Muscle layer of colon (tissue), 2 donors: ENCODE results near the gene PCNT.
"Not testable (repeated sequence)": the region's sequence is repeated elsewhere in the genome, so short reads cannot be mapped to it uniquely, and the experiment has no call there.

Source experiments
- H3K27ac ChIP-seq: one replicate; pipeline ENCODE4 v1.7.0; 2013; ENCODE audit warnings: low read depth, mild to moderate bottlenecking, low read length, moderate library complexity
- H3K27me3 ChIP-seq, 2 donors: one replicate each; pipeline ENCODE4 v1.7.0; 2013; ENCODE audit warnings: low read length in 2 of 2, mild to moderate bottlenecking in 2 of 2; ENCODE audit not compliant: insufficient read depth in 2 of 2, control insufficient read depth in 1 of 2
- H3K36me3 ChIP-seq: one replicate; pipeline ENCODE4 v1.7.0; 2013; ENCODE audit warnings: mild to moderate bottlenecking, low read length; ENCODE audit not compliant: insufficient read depth
- H3K4me1 ChIP-seq: one replicate; pipeline ENCODE4 v1.7.0; 2013; ENCODE audit warnings: mild to moderate bottlenecking, low read length; ENCODE audit not compliant: insufficient read depth
- H3K4me3 ChIP-seq, 2 donors: one replicate each; pipeline ENCODE4 v1.7.0; 2013; ENCODE audit warnings: low read length in 2 of 2, low read depth in 1 of 2, mild to moderate bottlenecking in 1 of 2, moderate library complexity in 1 of 2
- H3K9ac ChIP-seq: one replicate; pipeline ENCODE4 v1.7.0; 2013; ENCODE audit warnings: low read length
- H3K9me3 ChIP-seq: one replicate; pipeline ENCODE4 v1.7.0; 2013; ENCODE audit warnings: mild to moderate bottlenecking, low read length
- donor health status: abdominal sarcoma.
- donor health status: Adenocarcinoma of cecum.

PCNT gene

GRCh38 chr21:46403234-46403811, 79.4 kb downstream of the PCNT start:
- H3K36me3 ChIP-seq = peaks cover 32% of the 10 kb centered on the region
- H3K9ac ChIP-seq, H3K9me3 ChIP-seq, H3K27me3 ChIP-seq, H3K4me1 ChIP-seq, H3K4me3 ChIP-seq, H3K27ac ChIP-seq: not testable (repeated sequence)

DNA sequence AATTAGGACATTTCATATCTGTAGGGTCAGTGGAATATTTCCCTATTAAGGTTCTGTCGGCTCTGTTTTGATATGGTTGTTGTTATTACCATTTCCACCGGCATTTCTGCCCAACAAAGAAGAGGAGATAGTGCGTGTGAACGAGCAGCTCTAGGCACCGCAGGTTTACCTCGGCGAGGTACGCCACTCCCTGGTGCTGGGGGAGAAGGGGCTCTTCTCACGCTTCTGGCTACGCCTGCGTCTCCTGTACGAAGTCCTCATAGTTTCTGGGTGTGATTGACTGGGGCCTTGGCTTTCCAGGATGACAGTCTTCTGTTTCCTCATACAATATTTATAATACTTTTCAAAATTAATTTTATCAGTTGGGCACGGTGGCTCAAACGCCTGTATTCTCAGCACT, 80.3 kb downstream of the PCNT start:
- Histone ChIP-seq H3K9me3 (no peaks in the 10 kb centered on the region), H3K4me1 (no peaks in the 10 kb centered on the region), H3K27me3 (no peaks in the 10 kb centered on the region), H3K9ac (no peak overlapping the region), H3K36me3 (peaks cover 25% of the 10 kb centered on the region), H3K27ac (no peak overlapping the region), H3K4me3 (no peak overlapping the region)

DNA sequence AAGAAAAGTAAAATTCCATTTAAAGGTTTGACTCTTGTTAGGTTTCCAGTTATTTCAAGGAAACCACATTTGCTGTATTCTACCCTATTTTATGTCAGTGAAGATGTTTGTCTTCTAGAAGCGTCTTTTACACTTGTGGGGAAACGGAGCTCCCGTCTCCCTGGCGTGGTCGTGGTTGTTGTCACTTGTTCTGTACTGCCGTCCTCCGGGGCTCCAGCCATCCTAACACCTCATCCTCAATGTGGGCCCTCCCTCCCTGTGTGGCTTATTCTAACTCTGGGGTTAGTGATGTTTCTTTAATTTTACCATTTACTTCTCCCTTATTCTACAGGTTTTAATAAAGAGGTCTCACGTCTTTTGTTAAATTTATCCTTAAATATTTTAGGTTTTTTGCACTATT, 82.0 kb downstream of the PCNT start:
- peaks cover 18% of the 10 kb centered on the region for H3K36me3 ChIP-seq

GRCh38 chr21:46409641-46410406, 85.9 kb downstream of the PCNT start:
- Histone ChIP-seq H3K9me3 (no peaks in the 10 kb centered on the region), H3K4me3 (no peak overlapping the region), H3K27me3 (no peaks in the 10 kb centered on the region), H3K36me3 (peaks cover 20% of the 10 kb centered on the region), H3K9ac (no peak overlapping the region), H3K4me1 (no peaks in the 10 kb centered on the region), H3K27ac (no peak overlapping the region)

More for the DNA sequence above, 82.0 kb downstream of the PCNT start:
- no peak overlapping the region for H3K9ac ChIP-seq
- no peaks in the 10 kb centered on the region for H3K4me1 ChIP-seq
- H3K27me3 ChIP-seq = no peaks in the 10 kb centered on the region
- H3K9me3 ChIP-seq = no peaks in the 10 kb centered on the region
- H3K4me3 ChIP-seq = no peak overlapping the region
- no peak overlapping the region for H3K27ac ChIP-seq

DNA sequence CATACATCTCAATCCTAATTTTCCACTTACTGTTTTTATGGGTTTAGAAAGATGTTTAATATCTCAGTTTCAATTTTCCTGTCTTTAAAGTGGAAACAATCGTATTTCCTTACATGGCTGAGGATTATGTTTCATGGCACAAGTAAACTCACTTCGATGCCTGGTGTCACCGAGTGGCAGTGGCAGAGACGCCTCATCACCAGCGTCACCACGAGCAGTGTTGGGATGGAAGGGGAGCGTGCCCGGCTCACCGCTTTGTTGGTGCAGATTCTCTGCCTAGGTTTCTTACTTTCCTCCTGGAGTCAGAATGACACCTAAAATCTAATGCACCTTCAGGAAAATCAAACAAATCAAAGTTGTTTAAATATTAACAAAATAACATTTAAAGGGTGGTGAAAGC, 86.6 kb downstream of the PCNT start:
- Histone ChIP-seq H3K36me3 (peaks cover 20% of the 10 kb centered on the region), H3K4me1 (no peaks in the 10 kb centered on the region), H3K9me3 (no peaks in the 10 kb centered on the region), H3K27ac (no peak overlapping the region), H3K4me3 (no peak overlapping the region), H3K27me3 (no peaks in the 10 kb centered on the region), H3K9ac (no peak overlapping the region)

- no peak overlapping the region for H3K9ac ChIP-seq
- H3K9me3 ChIP-seq = no peaks in the 10 kb centered on the region
- no peaks in the 10 kb centered on the region for H3K4me1 ChIP-seq
- H3K36me3 ChIP-seq = peaks cover 20% of the 10 kb centered on the region
- no peak overlapping the region for H3K27ac ChIP-seq
- no peaks in the 10 kb centered on the region for H3K27me3 ChIP-seq
- no peak overlapping the region for H3K4me3 ChIP-seq
Measured at GRCh38 chr21:46411236-46411635, 87.3 kb downstream of the PCNT start.

DNA sequence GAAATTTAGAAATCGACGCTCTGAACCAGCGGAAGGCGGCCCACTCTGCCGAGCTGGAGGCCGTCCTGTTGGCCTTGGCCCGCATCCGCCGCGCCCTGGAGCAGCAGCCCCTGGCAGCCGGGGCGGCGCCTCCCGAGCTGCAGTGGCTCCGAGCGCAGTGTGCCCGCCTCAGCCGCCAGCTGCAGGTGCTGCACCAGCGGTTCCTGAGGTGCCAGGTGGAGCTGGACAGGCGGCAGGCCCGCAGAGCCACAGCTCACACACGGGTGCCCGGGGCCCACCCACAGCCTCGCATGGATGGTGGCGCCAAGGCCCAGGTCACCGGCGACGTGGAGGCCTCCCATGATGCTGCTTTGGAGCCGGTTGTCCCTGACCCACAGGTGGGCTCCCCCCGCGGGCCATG, 87.7 kb downstream of the PCNT start:
- Histone ChIP-seq H3K4me3 (no peak overlapping the region), H3K9ac (no peak overlapping the region), H3K27me3 (no peaks in the 10 kb centered on the region), H3K9me3 (no peaks in the 10 kb centered on the region), H3K4me1 (no peaks in the 10 kb centered on the region), H3K27ac (no peak overlapping the region), H3K36me3 (peaks cover 20% of the 10 kb centered on the region)

DNA sequence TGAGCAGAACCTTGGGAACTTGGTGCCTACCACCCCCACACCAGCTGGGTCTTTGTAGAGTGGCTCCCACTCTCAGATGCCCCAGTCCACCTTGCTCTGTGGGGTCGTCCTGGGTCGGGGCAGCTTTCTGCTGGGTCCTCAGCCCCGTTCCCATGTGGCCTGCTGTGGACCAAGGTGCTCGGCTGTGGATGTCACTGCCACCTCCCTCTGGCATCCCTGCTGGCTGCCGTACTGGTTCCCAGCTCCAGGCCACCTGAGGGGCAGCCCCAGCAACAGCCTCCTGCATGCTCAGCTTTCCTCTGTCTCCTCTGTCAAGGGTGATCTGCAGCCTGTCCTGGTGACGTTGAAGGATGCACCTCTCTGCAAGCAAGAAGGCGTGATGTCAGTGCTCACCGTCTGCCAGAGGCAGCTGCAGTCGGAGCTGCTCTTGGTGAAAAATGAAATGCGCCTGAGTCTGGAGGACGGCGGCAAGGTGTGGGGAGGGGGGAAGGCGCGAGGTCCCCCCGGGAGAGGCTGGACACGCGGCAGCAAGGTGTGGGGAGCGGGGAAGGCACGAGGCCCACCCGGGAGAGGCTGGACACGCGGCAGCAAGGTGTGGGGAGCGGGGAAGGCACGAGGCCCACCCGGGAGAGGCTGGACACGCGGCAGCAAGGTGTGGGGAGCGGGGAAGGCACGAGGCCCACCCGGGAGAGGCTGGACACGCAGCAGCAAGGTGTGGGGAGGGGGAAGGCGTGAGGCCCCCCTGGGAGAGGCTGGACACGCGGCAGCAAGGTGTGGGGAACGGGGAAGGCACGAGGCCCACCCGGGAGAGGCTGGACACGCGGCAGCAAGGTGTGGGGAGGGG, 88.8 kb downstream of the PCNT start:
- no peak overlapping the region for H3K9ac ChIP-seq
- H3K27me3 ChIP-seq = no peaks in the 10 kb centered on the region
- H3K27ac ChIP-seq = no peak overlapping the region
- no peaks in the 10 kb centered on the region for H3K9me3 ChIP-seq
- no peaks in the 10 kb centered on the region for H3K4me1 ChIP-seq
- H3K4me3 ChIP-seq = no peak overlapping the region
- H3K36me3 ChIP-seq = peaks cover 20% of the 10 kb centered on the region

DNA sequence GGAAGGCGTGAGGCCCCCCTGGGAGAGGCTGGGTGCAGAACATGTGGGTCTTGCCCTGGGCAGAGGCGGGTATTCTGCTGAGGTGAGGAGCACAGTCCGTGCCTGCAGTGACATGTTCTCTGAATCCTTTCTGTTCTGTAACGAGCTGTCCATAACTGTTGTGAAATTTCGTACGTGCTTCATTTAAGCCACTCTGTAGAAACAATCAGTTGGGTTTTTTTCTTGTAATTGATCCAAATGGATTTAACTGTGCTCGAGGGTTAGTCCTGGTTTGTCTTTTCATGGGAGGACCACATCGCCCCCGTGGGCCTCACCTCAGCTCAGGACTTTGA, 89.4 kb downstream of the PCNT start:
- H3K4me3 ChIP-seq = no peak overlapping the region
- no peak overlapping the region for H3K27ac ChIP-seq
- no peaks in the 10 kb centered on the region for H3K9me3 ChIP-seq
- H3K36me3 ChIP-seq = peaks cover 20% of the 10 kb centered on the region
- H3K9ac ChIP-seq = no peak overlapping the region
- no peaks in the 10 kb centered on the region for H3K27me3 ChIP-seq
- no peaks in the 10 kb centered on the region for H3K4me1 ChIP-seq

- no peak overlapping the region for H3K27ac ChIP-seq
- no peak overlapping the region for H3K9ac ChIP-seq
- no peak overlapping the region for H3K4me3 ChIP-seq
- no peaks in the 10 kb centered on the region for H3K27me3 ChIP-seq
- H3K36me3 ChIP-seq = peaks cover 26% of the 10 kb centered on the region
- H3K4me1 ChIP-seq = no peaks in the 10 kb centered on the region
- no peaks in the 10 kb centered on the region for H3K9me3 ChIP-seq
Measured at GRCh38 chr21:46414965-46415275, 91.0 kb downstream of the PCNT start.

GRCh38 chr21:46416551-46416950, 92.6 kb downstream of the PCNT start:
- Histone ChIP-seq H3K4me1 (no peaks in the 10 kb centered on the region), H3K4me3 (no peak overlapping the region), H3K36me3 (peaks cover 30% of the 10 kb centered on the region), H3K27ac (no peak overlapping the region), H3K9ac (no peak overlapping the region), H3K9me3 (no peaks in the 10 kb centered on the region), H3K27me3 (no peaks in the 10 kb centered on the region)
